Measurements from ENCODE around the gene FCRL3.

Gene FCRL3

GRCh38 chr1:157703981-157704380 is 3.4 kb upstream of the FCRL3 start:
- no peak for TF ChIP-seq EZH2phosphoT487 (IDR thresholded peaks at IDR 0.05; ENCODE audit: borderline replicate concordance)
- no peak for TF ChIP-seq CTCF (conservative IDR thresholded peaks at IDR 0.05; ENCODE audit: low read length)
- H3K9me3 ChIP-seq (ENCODE audit: insufficient read depth, low read depth, low read length) = no peaks in the 10 kb centered on the region
- no peaks in the 10 kb centered on the region for H3K36me3 ChIP-seq (ENCODE audit: insufficient read depth, low read length)
- H3K9ac ChIP-seq (ENCODE audit: low read depth, low read length, poor library complexity, severe bottlenecking) = no peak overlapping the region
- no peak overlapping the region for H2AFZ ChIP-seq (ENCODE audit: low read length)
- H3F3A ChIP-seq (ENCODE audit: low read depth) = no peaks in the 10 kb centered on the region
- H3K79me2 ChIP-seq (ENCODE audit: insufficient read depth, low read length) = no peaks in the 10 kb centered on the region
- no peaks in the 10 kb centered on the region for H3K4me1 ChIP-seq (ENCODE audit: insufficient read depth, low read length, poor library complexity, severe bottlenecking)
- no peaks in the 10 kb centered on the region for H3K9me2 ChIP-seq (replicated peaks; ENCODE audit: low read depth, low read length)
- no peak overlapping the region for H3K4me2 ChIP-seq (ENCODE audit: low read depth, low read length, poor library complexity, severe bottlenecking)
- H3K4me3 ChIP-seq (ENCODE audit: low read length, poor library complexity, severe bottlenecking) = no peak overlapping the region
- H4K20me1 ChIP-seq (ENCODE audit: insufficient read depth, low read length, poor library complexity, severe bottlenecking) = no peaks in the 10 kb centered on the region
- no peaks in the 10 kb centered on the region for H3K27me3 ChIP-seq (ENCODE audit: insufficient read depth, low read length, poor library complexity, severe bottlenecking)

DNA sequence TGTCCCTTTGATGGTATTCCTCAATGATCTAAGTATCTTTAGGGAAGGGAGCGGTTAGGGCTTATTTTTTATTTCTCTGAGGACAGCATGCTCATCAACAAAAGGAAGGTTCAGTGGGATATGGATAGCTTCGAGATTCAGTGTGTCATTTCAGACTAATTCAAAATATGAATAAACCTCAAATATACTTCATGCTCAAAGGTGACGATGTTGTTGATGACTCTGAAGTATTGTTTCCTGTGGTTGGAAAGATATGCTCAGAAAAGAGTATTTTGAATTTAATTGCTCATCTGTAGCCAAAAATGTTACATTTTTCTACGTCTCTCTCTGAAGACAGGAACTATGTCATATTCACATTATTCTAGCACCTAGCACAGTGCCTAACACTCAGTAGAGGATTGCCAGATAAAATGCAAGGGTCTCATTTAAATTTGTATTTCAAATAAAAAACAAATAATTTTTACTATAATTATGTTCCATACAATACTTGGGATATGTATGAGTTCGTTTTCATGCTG is 1.8 kb upstream of the FCRL3 start:
- Histone ChIP-seq H3K4me1 (ENCODE audit: insufficient read depth, low read length, poor library complexity, severe bottlenecking) (no peaks in the 10 kb centered on the region), H2AFZ (ENCODE audit: low read length) (no peak overlapping the region), H3K27me3 (ENCODE audit: insufficient read depth, low read length, poor library complexity, severe bottlenecking) (no peaks in the 10 kb centered on the region), H3K79me2 (ENCODE audit: insufficient read depth, low read length) (no peaks in the 10 kb centered on the region), H3K36me3 (ENCODE audit: insufficient read depth, low read length) (no peaks in the 10 kb centered on the region), H3K9ac (ENCODE audit: low read depth, low read length, poor library complexity, severe bottlenecking) (no peak overlapping the region), H3F3A (ENCODE audit: low read depth) (no peaks in the 10 kb centered on the region), H3K4me2 (ENCODE audit: low read depth, low read length, poor library complexity, severe bottlenecking) (no peak overlapping the region), H3K4me3 (ENCODE audit: low read length, poor library complexity, severe bottlenecking) (no peak overlapping the region), H3K9me2 (replicated peaks; ENCODE audit: low read depth, low read length) (no peaks in the 10 kb centered on the region), H3K9me3 (ENCODE audit: insufficient read depth, low read depth, low read length) (no peaks in the 10 kb centered on the region), H4K20me1 (ENCODE audit: insufficient read depth, low read length, poor library complexity, severe bottlenecking) (no peaks in the 10 kb centered on the region)
- TF ChIP-seq CTCF (conservative IDR thresholded peaks at IDR 0.05; ENCODE audit: low read length) (no peak), EZH2phosphoT487 (IDR thresholded peaks at IDR 0.05; ENCODE audit: borderline replicate concordance) (no peak)

DNA sequence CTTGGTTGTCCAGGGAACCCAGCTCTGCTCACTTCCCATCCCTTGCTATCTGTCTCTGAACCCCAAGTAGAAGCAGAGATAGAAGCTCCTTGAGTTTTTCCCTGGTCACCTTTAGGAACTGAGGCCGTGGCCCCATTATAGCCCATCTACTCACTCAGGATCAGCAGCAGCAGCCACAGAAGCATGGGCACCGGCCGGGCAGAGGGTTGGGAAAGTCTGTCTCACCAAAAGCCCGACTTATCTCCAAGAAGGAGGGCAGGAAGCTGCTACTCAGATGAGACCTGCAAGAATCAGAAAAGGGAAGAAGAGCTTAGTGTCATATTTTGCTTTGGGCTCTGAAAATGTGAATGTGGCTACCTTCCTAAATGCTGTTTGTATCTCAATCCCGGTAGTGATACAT is 264 bp downstream of the FCRL3 start:
- no peak overlapping the region for H2AFZ ChIP-seq (ENCODE audit: low read length)
- H3K4me3 ChIP-seq (ENCODE audit: low read length, poor library complexity, severe bottlenecking) = no peak overlapping the region
- H3K79me2 ChIP-seq (ENCODE audit: insufficient read depth, low read length) = no peaks in the 10 kb centered on the region
- H3K9me2 ChIP-seq (replicated peaks; ENCODE audit: low read depth, low read length) = no peaks in the 10 kb centered on the region
- H3K9me3 ChIP-seq (ENCODE audit: insufficient read depth, low read depth, low read length) = no peaks in the 10 kb centered on the region
- no peaks in the 10 kb centered on the region for H3K36me3 ChIP-seq (ENCODE audit: insufficient read depth, low read length)
- TF ChIP-seq CTCF (conservative IDR thresholded peaks at IDR 0.05; ENCODE audit: low read length) (no peak), EZH2phosphoT487 (IDR thresholded peaks at IDR 0.05; ENCODE audit: borderline replicate concordance) (no peak)
- H3K4me1 ChIP-seq (ENCODE audit: insufficient read depth, low read length, poor library complexity, severe bottlenecking) = no peaks in the 10 kb centered on the region
- H3K27me3 ChIP-seq (ENCODE audit: insufficient read depth, low read length, poor library complexity, severe bottlenecking) = no peaks in the 10 kb centered on the region
- no peaks in the 10 kb centered on the region for H4K20me1 ChIP-seq (ENCODE audit: insufficient read depth, low read length, poor library complexity, severe bottlenecking)
- no peaks in the 10 kb centered on the region for H3F3A ChIP-seq (ENCODE audit: low read depth)
- no peak overlapping the region for H3K4me2 ChIP-seq (ENCODE audit: low read depth, low read length, poor library complexity, severe bottlenecking)
- no peak overlapping the region for H3K9ac ChIP-seq (ENCODE audit: low read depth, low read length, poor library complexity, severe bottlenecking)

All from Loucy (cell line).